Left colon (tissue), 2 donors: ENCODE measurements around the gene ALPG. TPM values are rescaled to one million over a fixed set of nuclear protein-coding genes. Genes with fewer than 3 reads are reported as not detected.
A peak's percentile ranks its signal among the peaks of the same experiment; 100 is the strongest.
"Not testable (repeated sequence)": the region's sequence is repeated elsewhere in the genome, so short reads cannot be mapped to it uniquely, and the experiment has no call there.

Experiments used
- ATAC-seq: fragments of 200-7000 bp; cut with Tn5 transposase; one replicate; pipeline ENCODE4 v1.9.1; 2020; ENCODE audit warnings: mild to moderate bottlenecking, moderate library complexity
- DNase-seq, 2 donors: peaks; one replicate each; pipeline ENCODE4 v3.0.0-alpha.2; 2020
- intact Hi-C, 2 donors: fragments of 100-400 bp; cut with DNase I in 1 of 2; cut with micrococcal nuclease in 1 of 2; formaldehyde crosslinking; loops; one replicate each; pipeline versions ENCODE4 v1.11.2 to v1.14.0; 2022; cut with DNase I, micrococcal nuclease
- total RNA-seq, 2 donors: library from RNA; stranded (reverse); fragmentation: NEBNext Ultra II Directional; extraction: Animal tissue kit (Norgen Biotek cat#: 25700); gene quantifications; one replicate each; pipeline ENCODE4 v1.2.1, GENCODE V29; 2021
- donor health status: DM: no; HTN: no; CAD: no.
- donor health status: DM: yes; HTN: yes; CAD: no.

ALPG gene
- total RNA-seq, 2 donors from 2014 or later: 0.56 to 1.8 TPM

GRCh38 chr2:232389327-232389726 is 17.3 kb upstream of the ALPG start:
- no peak for DNase-seq
- intact Hi-C loops: no loop called here
- no peak for ATAC-seq

- intact Hi-C loops: no loop called here
- DNase-seq (no peak), ATAC-seq (no peak)
Observed at GRCh38 chr2:232390661-232391060, 16.0 kb upstream of the ALPG start.

- intact Hi-C loops: no loop called here
- ATAC-seq (no peak), DNase-seq (no peak)
Observed at GRCh38 chr2:232393556-232393955, 13.1 kb upstream of the ALPG start.

GRCh38 chr2:232394431-232394830 is 12.2 kb upstream of the ALPG start:
- ATAC-seq, intact Hi-C loops, DNase-seq: not testable (repeated sequence)

GRCh38 chr2:232395586-232395985 is 11.1 kb upstream of the ALPG start:
- intact Hi-C loops: no loop called here

GRCh38 chr2:232396683-232397082 is 10.0 kb upstream of the ALPG start:
- ATAC-seq (no peak), DNase-seq (no peak)
- intact Hi-C loops: no loop called here

More at GRCh38 chr2:232395586-232395985, 11.1 kb upstream of the ALPG start:
- DNase-seq (no peak), ATAC-seq (no peak)

- no peak for DNase-seq
- peak; percentile 90 for ATAC-seq
- intact Hi-C loops: no loop called here
Observed at GRCh38 chr2:232398293-232399034, 8.2 kb upstream of the ALPG start.

- DNase-seq: no peak
- intact Hi-C loops: no loop called here
- peak; percentile 72 for ATAC-seq
Observed at GRCh38 chr2:232400256-232401015, 6.2 kb upstream of the ALPG start.

- ATAC-seq: no peak
- intact Hi-C loops: no loop called here
- DNase-seq: no peak
Observed at GRCh38 chr2:232402518-232402917, 4.1 kb upstream of the ALPG start.

- no peak for ATAC-seq
Observed at GRCh38 chr2:232405943-232406510, 617 bp upstream of the ALPG start.

GRCh38 chr2:232407428-232408150 is 945 bp downstream of the ALPG start:
- DNase-seq, ATAC-seq, intact Hi-C loops: not testable (repeated sequence)

More at GRCh38 chr2:232405943-232406510, 617 bp upstream of the ALPG start:
- DNase-seq: no peak
- intact Hi-C loops: no loop called here

- DNase-seq, ATAC-seq, intact Hi-C loops: not testable (repeated sequence)
Observed at GRCh38 chr2:232408269-232408668, 1.6 kb downstream of the ALPG start.

- ATAC-seq, intact Hi-C loops: not testable (repeated sequence)
Observed at GRCh38 chr2:232409617-232410016, 3.0 kb downstream of the ALPG start.

GRCh38 chr2:232410238-232410900 is 3.7 kb downstream of the ALPG start:
- peak; percentile 95 for ATAC-seq
- intact Hi-C loops: no loop called here
- DNase-seq: peak; percentile 52 to 56

More at GRCh38 chr2:232409617-232410016, 3.0 kb downstream of the ALPG start:
- DNase-seq: not testable (repeated sequence)

- DNase-seq: no peak
- intact Hi-C loops: no loop called here
- ATAC-seq: no peak
Observed at GRCh38 chr2:232411901-232412629, 5.4 kb downstream of the ALPG start.

GRCh38 chr2:232412986-232413385 is 6.3 kb downstream of the ALPG start:
- intact Hi-C loops: no loop called here
- ATAC-seq (no peak), DNase-seq (no peak)

- ATAC-seq: no peak
- DNase-seq: no peak
- intact Hi-C loops: no loop called here
Observed at GRCh38 chr2:232415138-232415690, 8.6 kb downstream of the ALPG start.
